HG03342 (cell line): ENCODE data around the gene SMC1B.

Experiments used
- ATAC-seq: cut with Tn5 transposase; IDR thresholded peaks from one replicate; pipeline ENCODE4 v1.9.1; 2021; ENCODE audit warnings: mild to moderate bottlenecking, moderate library complexity; ENCODE audit not compliant: unreplicated experiment

Gene SMC1B

DNA sequence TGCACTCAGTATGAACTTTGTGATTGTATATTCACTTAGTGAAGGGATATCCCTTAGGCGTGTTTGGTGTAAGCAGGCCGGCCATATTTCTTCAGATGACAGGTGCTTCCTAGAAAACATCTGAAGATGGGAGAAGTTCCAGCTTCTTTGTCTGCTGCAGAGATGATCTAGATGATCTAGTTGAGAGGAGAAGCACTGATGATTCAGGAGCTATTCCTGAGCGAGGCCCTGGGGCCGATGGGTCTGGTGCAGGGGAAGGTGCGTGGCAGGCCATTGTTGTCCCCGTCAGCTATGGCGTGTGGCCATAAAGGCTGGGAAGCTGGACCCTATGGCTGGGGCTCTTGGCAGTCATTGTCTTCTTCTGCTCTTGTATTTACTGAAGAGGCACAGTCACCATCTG, 89.7 kb downstream of the SMC1B start:
- no peak for ATAC-seq

DNA sequence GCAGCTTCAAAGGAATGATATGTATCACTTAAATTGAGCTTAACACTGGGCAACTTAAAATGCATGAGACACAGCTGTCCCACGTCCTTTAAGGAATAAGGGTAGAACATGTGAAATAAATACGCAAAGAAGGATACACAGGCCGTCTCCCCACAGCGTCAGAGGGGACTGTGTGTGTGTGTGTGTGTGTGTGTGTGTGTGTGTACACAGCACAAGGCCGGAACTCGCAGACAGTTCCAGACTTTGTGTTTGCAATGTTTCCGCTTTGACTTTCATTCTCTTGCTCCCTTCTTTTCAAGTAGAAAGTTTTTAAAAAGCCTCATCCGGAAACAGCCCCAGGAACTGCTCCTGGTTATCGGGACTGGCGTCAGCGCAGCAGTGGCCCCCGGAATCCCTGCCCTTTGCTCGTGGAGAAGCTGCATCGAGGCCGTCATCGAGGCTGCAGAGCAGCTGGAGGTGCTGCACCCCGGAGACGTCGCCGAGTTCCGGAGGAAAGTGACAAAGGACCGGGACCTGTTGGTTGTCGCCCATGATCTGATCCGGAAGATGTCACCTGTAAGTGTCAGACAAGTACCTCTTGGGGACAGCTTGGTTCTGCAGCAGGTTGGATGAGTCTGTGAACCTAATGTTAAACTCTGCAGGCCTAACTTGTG, 90.4 kb downstream of the SMC1B start:
- ATAC-seq, result no peak

DNA sequence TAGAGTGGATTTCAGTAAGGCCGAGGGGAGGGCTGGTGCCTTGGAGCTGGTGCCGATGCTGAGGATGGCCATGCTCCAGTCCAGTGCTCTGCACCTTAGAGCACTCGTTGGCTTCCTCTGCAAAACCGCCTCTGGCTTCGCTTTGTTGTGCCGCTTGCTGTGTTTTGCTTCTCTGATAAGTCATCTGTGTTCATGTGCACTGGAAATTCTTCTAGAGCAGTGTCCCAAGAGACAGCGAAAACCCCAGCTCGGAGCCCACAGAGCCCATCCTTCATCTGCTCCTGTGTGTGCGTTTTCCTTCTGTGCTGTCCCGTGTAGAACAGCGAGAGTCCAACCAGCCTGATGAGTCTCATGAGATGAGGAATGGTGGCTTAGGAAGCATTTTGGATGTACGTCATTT, 91.6 kb downstream of the SMC1B start:
- ATAC-seq, result no peak

DNA sequence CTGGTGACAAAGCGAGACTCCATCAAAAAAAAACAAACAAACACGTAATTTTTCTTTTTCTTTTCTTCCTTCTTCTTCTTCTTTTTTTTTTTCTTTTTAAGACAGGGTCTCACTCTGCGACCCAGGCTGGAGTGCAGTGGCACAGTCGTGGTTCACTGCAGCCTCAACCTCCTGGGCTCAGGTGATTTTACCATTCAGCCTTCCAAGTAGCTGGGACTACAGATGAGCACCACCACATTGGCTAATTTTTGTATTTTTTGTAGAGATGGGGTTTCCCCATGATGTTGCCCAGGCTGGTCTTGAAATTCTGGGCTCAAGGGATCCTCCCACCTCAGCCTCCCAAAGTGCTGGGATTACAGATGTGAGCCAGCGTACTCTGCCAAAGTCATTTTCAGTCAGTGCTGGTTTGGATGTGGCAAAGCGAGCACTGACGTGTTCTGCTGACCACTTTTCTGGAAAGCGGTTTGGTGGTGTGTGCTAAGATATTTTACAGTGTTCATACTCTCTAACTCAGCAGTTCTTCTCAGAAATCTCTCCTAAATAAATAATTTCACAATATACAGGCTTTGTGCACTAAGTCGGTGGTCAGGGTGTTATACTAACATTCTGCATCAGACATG, 92.9 kb downstream of the SMC1B start:
- ATAC-seq, result no peak

DNA sequence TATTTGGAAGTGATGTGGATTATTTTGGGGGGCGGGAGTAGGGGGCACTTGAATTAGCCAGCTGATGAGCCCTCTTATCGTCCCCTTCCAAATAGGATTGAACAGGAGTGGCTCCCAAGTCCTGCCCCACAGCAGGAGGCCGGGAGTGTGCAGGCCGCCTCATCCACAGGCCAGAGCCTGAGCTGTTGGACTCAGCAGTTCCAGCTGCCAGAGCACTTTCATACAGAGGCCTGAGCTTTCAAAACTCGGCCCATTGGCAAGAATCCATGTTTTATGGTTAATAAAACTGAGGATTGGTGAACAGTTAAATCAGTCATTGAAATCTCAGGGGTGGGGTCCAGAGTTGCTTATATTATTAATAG, 94.1 kb downstream of the SMC1B start:
- no peak for ATAC-seq

DNA sequence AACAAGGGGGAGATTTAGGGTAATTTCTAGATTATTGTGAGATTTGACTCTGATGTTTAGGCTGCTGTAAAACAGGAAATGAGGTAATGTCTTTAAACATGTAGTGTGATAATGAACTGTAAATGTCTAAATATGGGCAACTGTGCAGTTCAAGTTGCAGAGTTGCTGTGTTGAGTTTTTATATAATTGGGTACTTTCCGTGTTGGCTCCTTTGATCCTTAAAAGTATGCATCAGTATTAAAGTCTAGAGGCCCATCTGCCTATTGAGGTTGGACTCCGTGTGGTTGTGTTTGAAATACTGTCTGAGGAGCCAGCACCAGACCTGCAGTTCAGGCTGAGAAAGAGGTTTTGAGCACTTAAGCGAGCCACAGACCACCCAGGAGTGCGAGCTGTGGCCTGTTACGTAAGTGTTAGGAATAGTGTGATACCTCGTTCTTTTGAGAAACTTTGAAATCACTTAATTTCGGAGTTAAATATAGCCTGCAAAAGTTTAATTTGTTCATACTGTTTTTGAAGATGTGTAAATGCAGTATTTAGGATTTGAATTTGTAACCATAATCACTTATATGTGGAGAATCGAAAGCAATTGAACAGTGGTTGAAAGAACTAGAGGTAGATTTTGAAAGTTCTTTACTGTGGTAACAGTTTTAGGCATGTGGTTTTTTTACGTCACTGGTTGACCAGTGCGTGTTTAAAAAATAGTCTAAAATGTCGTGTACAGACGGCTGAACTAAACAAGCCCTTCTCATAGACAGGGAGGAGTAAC, 94.7 kb downstream of the SMC1B start:
- ATAC-seq, result peak; percentile 25

DNA sequence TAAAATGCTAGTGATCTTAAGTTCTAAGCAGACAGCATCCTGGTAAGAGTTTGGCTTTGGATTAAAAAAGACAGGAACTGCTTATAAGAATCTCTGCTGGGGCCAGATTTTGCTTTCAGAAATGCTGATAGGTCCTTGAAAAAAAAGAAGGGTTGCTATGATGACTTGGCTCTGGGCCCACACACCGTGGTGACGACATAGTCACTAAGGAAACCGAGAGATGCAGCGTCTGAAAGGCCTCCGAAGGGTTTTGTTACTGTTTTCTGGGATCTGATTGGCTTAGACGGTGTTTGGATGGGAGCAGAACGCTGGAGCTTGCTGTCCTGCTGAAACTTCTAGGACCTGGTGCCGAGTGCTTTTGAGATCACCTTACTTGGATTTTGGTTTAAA, 95.2 kb downstream of the SMC1B start:
- ATAC-seq, result peak; percentile 72

DNA sequence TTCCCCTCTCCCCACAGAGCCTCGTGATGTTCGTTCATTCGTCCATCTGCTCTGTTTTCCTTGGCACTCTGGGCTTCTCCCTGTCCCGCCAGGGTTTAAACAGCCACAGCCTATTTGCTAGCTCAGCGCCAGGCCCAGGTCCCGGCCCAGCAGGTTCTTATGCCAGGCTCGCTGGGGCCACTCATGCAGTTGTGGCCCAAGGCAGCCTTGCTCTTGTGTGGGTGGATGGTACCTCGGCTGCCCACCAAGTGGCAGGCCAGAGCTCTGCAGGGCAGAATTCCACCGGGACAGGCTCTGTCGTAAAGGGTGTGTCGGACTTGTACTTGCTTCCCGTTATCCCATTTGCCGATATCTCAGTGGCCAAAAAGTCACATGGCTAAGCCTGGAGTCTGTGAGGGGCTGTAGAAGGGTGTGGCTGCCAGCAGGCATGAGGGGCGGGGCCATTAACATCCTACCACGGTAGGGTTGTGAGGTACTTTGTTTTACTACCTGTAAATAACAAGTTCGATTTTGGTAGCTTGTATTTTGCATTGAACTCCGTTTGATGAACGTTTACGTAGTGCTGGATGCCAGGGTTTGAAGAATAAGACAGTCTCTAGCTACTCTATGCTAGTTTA, 95.7 kb downstream of the SMC1B start:
- ATAC-seq, result no peak

DNA sequence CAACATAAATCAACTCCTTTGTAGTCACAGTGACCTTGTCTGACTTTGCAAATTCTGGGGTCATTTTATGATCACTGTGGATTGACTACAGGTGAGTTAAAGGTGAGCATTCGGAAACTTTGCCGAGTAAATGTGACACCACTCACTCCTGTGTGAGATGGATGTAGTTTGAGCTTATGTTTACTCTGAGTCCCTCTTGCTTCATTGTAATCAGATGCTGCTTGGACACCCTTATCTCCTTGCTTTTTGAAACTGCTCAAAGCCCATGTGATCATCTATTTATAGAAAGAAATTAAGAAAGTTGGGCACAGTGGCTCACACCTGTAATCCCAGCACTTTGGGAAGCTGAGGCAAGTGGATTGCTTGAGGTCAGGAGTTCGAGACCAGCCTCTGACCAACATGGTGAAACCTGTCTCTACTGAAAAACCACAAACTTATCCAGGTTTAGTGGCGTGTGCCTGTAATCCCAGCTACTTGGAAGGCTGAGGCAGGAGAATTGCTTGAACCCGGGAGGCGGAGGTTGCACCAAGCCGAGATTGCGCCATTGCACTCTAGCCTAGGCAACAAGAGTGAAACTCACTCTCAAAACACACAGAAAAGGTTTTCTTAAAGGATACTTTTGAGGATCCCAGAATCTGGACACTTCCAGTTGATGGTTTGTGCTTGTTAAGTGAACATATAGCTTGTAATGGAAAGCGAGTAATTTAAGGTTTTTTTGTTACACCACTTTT, 96.4 kb downstream of the SMC1B start:
- no peak for ATAC-seq

DNA sequence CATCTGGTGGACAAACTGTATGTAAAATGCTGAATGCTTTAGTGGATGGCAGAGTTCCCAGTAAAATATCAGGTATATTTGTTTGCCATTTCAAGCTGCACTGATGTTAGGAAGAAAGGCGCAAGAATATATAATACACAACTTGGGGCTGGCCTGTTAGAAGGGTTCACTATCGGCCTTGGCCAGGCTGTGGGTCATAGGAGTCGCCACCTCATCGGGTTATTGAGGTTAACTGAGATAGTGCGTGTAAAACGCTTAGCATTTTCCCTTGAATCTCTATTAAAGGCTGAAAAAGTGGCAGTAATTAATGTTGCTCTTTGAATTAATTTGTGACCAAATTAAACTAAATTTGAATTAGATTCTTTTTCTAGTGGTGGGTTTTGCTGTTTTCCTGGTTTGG, 98.6 kb downstream of the SMC1B start:
- no peak for ATAC-seq

DNA sequence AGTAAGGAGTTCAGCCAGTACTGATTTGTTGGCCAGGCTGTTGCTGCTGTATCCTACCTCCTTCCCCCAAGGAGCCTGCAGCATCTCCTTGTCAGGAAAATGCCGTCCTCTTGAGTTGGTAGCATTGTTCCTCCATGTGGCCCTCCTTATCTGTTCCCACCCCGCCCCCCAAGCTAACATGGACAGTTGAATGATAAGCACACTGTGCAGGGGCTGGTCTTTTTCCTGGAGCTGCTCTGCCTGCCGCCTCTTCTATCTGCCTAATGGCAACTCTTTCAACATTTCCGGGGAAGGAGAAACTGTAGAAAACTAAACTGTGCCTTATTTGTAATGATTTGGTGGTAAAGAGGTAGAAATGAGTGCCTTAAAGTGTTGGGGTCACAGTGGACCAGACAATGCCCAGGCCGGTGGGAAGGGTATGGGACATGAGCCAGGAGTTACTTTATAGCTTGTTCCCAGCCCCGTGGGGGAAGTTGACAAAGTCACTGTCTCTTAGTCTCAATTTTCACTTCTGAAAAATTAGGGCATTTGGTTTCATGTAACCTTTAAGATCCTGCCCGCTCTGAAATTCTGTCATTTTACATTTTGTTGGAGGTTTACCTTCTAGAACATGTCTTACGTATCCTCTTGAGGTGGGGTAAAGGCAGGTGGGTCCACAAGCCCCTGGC, 99.2 kb downstream of the SMC1B start:
- no peak for ATAC-seq

DNA sequence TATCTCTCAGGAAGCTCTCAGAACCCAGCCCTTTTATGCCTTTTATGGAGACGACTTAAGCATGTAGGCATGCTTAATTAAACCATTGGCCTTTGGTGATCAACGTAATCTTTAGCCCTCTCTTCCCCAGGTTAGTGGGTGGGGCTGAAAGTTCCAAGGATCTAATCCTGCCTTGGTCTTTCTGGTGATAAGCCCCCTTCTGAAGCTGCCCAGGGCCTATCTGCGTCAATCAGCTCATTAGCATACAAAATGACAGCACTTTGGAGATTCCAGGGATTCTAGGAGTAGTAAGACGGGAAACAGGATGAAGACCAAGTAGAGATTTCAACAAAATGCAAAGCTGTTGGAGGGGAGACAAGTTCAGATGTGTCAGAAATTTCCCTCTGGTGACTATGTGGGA, 100.5 kb downstream of the SMC1B start:
- no peak for ATAC-seq

DNA sequence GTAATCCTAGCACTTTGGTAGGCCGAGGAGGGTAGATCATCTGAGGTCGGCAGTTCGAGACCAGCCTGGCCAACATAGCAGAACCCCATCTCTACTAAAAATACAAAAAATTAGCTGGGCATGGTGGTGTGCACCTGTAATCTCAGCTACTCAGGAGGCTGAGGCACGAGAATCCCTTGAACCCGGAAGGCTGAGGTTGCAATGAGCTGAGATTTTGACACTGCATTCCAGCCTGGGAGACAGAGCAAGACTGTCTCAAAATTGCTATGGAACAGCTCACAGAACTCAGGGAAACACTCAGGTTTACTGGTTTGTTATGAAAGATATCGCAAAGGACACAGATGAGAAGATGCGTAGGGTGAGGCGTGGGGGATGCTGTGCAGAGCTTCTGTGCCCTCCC, 101.0 kb downstream of the SMC1B start:
- no peak for ATAC-seq

DNA sequence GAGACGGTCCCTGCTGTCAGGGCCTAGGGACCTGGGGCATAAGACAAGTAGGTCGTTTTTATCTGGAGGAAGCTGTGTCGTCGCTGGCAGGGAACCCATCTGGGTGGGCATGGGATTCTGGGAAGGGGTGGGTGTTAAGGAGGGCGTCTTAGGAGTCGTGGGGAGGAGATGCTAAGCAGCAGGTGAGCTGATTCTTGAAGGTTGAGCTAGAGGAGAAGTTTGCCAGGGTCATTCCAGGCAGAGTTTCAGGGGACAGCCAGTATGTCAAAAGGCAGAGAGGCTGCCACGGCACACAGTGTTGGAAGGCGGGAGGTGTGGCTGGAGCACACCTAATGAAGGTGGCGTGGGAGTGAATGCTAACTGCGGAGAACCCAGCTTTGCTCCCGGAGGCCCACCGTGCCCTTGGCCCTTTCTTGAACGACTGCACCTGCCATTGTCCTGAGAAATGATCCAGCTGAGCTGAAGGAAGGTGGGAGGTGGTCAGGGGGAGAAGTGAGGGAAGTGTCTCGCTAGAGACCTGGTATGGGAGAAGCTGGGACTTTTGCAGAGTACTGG, 102.3 kb downstream of the SMC1B start:
- ATAC-seq, result no peak

DNA sequence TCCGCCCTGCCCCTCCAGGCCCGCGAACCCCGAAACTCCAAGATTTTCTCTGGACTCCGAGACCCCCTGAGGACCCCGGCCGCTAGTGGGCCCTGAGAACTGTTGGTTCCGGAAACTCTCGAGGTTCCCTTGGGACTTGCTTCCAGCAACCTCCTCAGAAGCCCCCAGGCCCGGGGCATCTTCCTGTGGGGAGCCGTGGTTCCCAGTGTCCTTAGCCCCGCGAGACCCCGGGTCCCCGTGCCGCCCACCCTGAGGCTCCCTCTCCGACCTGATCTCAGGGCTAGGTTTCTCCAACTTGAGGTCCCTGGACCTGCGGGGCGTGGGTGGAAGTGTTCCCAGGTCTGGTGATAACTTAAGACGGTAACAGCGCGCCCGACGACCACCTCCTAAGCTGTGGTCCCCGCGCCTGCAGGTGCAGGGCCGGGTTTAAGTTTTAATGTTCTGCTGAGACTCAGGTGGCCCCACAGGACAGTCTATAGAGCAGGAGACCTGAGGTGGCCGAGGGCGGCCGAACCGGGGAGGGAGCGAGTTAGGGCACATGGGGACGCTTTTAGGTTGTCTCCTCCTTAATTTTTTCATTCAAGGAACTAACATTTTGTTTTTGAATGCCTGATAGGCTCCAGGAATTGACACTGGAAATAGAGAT, 102.9 kb downstream of the SMC1B start:
- no peak for ATAC-seq

DNA sequence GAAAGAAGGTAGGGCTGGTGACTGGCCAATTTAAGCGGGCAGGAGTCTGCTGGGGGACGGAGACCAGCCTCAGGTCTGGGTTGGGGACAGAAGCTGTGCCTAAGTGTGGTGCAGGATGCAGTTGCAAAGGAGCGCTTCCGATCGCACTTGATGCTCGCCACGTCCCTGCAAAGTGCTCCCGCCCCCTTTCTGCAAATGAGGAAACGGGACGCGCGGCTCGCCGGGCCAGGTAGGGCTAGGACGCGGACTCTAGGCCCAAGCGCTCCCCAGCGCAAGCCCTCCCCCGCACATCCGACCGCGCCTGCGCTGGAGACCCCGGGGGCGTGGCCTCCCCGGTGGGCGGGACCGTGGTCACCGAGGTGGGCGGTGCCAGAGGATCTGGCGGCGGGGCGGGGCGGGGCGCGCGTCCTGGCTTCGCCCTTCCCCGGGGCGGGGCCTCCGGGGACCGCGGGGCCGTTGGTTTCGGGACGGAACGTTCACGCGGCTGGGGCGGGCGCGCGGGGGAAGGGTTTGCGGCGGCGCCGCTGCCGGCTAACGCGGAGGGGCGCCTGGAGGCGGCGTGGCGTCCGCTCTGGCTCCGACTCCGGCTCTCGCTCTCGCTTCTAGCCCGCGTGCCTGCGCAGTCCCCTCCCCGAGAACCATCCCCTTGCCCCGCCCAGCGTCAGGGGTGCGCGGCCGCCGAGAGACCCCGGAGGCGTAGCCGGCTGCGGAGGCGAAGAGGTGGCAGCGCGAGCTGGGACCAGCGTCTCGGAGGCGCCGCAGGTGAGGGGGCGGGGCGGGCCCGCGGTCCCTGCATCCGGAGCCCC, 103.8 kb downstream of the SMC1B start, which contains the start of gene FAM118A:
Gene FAM118A, plus strand, starts transcription at position 513 of the 806 bp plus-strand sequence. CDS start 12,446 bp downstream, outside the sequence.
- ATAC-seq, result peak; percentile 76

DNA sequence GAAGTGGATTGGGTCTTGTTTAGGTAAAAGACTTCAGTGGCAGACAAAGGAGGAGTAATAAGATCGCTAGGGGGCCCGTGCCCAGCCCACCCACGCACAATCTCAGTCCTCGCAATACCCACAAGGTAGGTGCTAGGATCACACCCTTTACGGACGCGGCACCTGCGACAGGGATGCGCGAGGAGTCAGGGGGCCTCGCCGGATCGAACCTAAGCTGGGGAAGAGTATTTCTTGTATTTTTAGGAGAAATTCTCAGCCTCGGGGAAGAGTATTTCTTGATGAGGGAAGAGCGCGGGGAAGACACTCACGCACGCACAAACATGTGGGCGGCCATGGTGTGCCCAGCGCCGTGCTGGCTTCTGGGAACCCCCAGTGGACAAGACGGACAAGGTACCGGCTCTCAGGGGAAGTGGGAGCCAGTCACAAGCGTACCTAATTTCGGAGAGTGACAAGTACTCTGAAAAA, 104.4 kb downstream of the SMC1B start:
- no peak for ATAC-seq

DNA sequence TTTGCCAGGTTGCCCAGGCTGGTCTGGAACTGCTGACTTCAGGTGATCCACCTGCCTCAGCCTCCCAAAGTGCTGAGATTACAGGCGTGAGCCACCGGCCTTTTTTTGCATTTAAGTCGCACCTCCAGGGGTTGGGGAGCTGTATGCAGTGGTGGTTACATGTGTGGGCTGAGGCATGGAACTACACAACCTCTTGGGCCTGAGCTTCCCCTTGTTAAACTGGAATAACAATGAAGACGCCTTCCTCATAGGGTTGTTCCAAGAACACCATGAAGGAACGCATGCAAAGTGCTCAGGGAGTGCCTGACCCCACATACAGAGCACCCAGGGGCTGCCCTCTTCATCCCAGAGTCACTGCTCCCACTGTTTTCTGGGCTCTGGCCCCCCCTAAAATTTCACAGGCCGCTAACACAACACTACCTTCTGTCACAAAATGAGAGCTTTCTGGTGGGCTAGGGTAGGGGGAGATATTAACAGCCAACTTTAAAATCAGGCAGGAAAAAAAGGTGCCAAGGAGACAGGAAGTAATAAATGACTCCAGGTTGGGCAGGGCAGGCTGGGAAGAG, 104.9 kb downstream of the SMC1B start:
- no peak for ATAC-seq
